ENCODE data around the gene KLF7.

KLF7 gene

DNA sequence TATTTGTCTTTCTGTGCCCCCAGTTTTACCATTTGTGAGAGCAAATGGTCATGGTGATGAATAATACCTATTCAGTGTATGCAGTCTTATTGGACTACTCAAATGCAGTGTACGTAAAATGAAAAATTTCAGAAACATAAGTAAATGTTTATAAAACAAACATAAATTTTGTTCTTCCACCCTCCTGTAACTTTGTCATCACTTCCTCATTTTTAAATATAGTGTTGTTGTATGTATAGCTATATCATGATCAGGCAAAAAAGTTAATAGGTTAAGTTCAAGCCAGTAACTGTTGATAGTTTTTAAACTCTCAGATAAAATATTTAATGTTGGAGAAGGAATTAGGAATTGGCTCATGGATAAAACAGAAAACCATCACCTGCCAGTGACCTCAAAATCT lies 93.2 kb downstream of the KLF7 start:
- DNase-seq = no peak
- H3K9me3 ChIP-seq (ENCODE audit: severe bottlenecking) = no peaks in the 10 kb centered on the region
- H3K4me3 ChIP-seq (ENCODE audit: low read depth, low read length) = no peak overlapping the region
- H3K27ac ChIP-seq = no peak overlapping the region
- no peaks in the 10 kb centered on the region for H3K36me3 ChIP-seq
- no peak for TF ChIP-seq CTCF (IDR thresholded peaks at IDR 0.05; ENCODE audit: low read depth, low read length)
- no peaks in the 10 kb centered on the region for H3K27me3 ChIP-seq (ENCODE audit: insufficient read depth, low read depth, severe bottlenecking)

- H3K36me3 ChIP-seq = no peaks in the 10 kb centered on the region
- H3K27ac ChIP-seq = no peak overlapping the region
- H3K4me3 ChIP-seq (ENCODE audit: low read depth, low read length) = no peak overlapping the region
- no peak for TF ChIP-seq CTCF (IDR thresholded peaks at IDR 0.05; ENCODE audit: low read depth, low read length)
- H3K9me3 ChIP-seq (ENCODE audit: severe bottlenecking) = no peaks in the 10 kb centered on the region
- no peak for DNase-seq
- H3K27me3 ChIP-seq (ENCODE audit: insufficient read depth, low read depth, severe bottlenecking) = no peaks in the 10 kb centered on the region
Measured at GRCh38 chr2:207071820-207072219, 93.9 kb downstream of the KLF7 start.

DNA sequence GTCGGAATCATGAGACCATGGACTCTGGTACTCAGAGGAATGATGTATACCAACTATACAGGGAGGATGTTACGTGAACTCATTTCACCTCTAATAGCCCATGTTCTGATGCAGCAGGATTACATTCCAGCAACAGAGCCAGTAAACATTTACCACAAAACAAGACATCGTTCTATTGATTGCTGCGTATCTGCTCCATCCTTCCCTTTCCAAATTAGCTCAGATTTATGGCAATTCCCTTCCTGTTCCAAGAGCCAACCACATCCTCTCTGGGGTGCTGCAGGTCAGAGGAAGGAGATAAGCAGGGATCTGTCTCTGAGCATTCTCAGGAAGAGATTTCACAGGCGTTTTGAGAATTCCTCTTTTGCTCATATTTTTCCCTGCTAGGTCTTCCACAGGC lies 98.3 kb downstream of the KLF7 start:
- no peak for DNase-seq
- no peaks in the 10 kb centered on the region for H3K36me3 ChIP-seq
- H3K27me3 ChIP-seq (ENCODE audit: insufficient read depth, low read depth, severe bottlenecking) = no peaks in the 10 kb centered on the region
- no peak overlapping the region for H3K27ac ChIP-seq
- no peak overlapping the region for H3K4me3 ChIP-seq (ENCODE audit: low read depth, low read length)
- TF ChIP-seq CTCF (IDR thresholded peaks at IDR 0.05; ENCODE audit: low read depth, low read length) = no peak
- no peaks in the 10 kb centered on the region for H3K9me3 ChIP-seq (ENCODE audit: severe bottlenecking)

GRCh38 chr2:207066791-207067460 lies 98.8 kb downstream of the KLF7 start:
- TF ChIP-seq CTCF (IDR thresholded peaks at IDR 0.05; ENCODE audit: low read depth, low read length) = no peak
- DNase-seq = no peak
- Histone ChIP-seq H3K9me3 (ENCODE audit: severe bottlenecking) (no peaks in the 10 kb centered on the region), H3K36me3 (no peaks in the 10 kb centered on the region), H3K27ac (no peak overlapping the region), H3K27me3 (ENCODE audit: insufficient read depth, low read depth, severe bottlenecking) (no peaks in the 10 kb centered on the region), H3K4me3 (ENCODE audit: low read depth, low read length) (no peak overlapping the region)

- Histone ChIP-seq H3K27me3 (ENCODE audit: insufficient read depth, low read depth, severe bottlenecking) (no peaks in the 10 kb centered on the region), H3K36me3 (no peaks in the 10 kb centered on the region), H3K9me3 (ENCODE audit: severe bottlenecking) (no peaks in the 10 kb centered on the region), H3K4me3 (ENCODE audit: low read depth, low read length) (no peak overlapping the region), H3K27ac (no peak overlapping the region)
- DNase-seq = no peak
- no peak for TF ChIP-seq CTCF (IDR thresholded peaks at IDR 0.05; ENCODE audit: low read depth, low read length)
Measured at GRCh38 chr2:207066166-207066565, 99.6 kb downstream of the KLF7 start.

DNA sequence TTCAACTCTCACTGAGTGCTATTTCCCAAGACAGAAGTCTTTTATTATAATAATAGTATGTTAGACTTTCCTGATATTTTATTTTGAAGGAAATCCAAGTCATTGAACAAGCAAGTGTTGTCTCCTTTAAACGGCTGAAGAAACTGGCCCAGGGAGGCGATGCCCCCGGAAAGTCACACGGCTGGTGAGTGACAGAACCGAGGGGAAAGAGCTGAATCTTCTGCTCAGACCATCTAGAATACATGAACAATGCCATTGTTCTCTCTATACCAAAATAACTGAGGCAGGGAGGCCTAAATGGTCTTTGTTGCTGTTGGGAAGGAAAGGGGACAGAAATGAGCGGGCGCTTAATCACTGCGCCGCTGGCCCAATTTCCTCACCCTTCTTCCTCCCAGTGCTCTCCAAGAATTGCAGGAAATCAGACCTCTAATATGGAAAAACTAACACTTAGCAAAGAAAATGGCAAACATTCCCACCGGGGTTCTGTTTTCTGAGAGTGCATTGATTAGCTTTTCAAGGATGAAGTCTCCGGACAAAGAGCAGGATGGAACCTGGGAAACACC lies 101.5 kb downstream of the KLF7 start:
- Histone ChIP-seq H3K27me3 (ENCODE audit: insufficient read depth, low read depth, severe bottlenecking) (no peaks in the 10 kb centered on the region), H3K27ac (no peak overlapping the region), H3K4me3 (ENCODE audit: low read depth, low read length) (no peak overlapping the region), H3K9me3 (ENCODE audit: severe bottlenecking) (no peaks in the 10 kb centered on the region), H3K36me3 (no peaks in the 10 kb centered on the region)
- no peak for TF ChIP-seq CTCF (IDR thresholded peaks at IDR 0.05; ENCODE audit: low read depth, low read length)
- no peak for DNase-seq

Measured in WERI-Rb-1 (cell line).